ENCODE results near the gene MRGPRF. TPM values are rescaled to one million over a fixed set of nuclear protein-coding genes. Genes with fewer than 3 reads are reported as not detected.
A peak's percentile ranks its signal among the peaks of the same experiment; 100 is the strongest.

The MRGPRF gene
- total RNA-seq, 1 experiment from 2014 or later: 0.51 TPM

GRCh38 chr11:69053546-69054396 is 40.7 kb upstream of the MRGPRF start:
- H3K36me3 ChIP-seq: no peaks in the 10 kb centered on the region
- no peaks in the 10 kb centered on the region for H3K27me3 ChIP-seq
- peaks cover 11% of the 10 kb centered on the region for H3K4me1 ChIP-seq
- no peak overlapping the region for H3K4me3 ChIP-seq
- DNase-seq: no peak
- no peaks in the 10 kb centered on the region for H3K9me3 ChIP-seq (replicated peaks)
- no peak overlapping the region for H3K27ac ChIP-seq

- no peak for DNase-seq
- Histone ChIP-seq H3K36me3 (no peaks in the 10 kb centered on the region), H3K4me3 (no peak overlapping the region), H3K9me3 (replicated peaks) (no peaks in the 10 kb centered on the region), H3K4me1 (peaks cover 11% of the 10 kb centered on the region), H3K27me3 (no peaks in the 10 kb centered on the region), H3K27ac (no peak overlapping the region)
These were observed 40.1 kb upstream of the MRGPRF start for GRCh38 chr11:69053169-69053477.

GRCh38 chr11:69052343-69053168 is 39.5 kb upstream of the MRGPRF start:
- Histone ChIP-seq H3K27me3 (no peaks in the 10 kb centered on the region), H3K4me3 (no peak overlapping the region), H3K36me3 (no peaks in the 10 kb centered on the region), H3K27ac (no peak overlapping the region), H3K9me3 (replicated peaks) (no peaks in the 10 kb centered on the region), H3K4me1 (peaks cover 11% of the 10 kb centered on the region)
- DNase-seq: peak; percentile 51 to 66

GRCh38 chr11:69051381-69052342 is 38.6 kb upstream of the MRGPRF start:
- no peak for DNase-seq
- H3K4me1 ChIP-seq: peaks cover 11% of the 10 kb centered on the region
- H3K27me3 ChIP-seq: no peaks in the 10 kb centered on the region
- no peaks in the 10 kb centered on the region for H3K9me3 ChIP-seq (replicated peaks)
- no peak overlapping the region for H3K4me3 ChIP-seq
- no peak overlapping the region for H3K27ac ChIP-seq
- no peaks in the 10 kb centered on the region for H3K36me3 ChIP-seq

- Histone ChIP-seq H3K36me3 (no peaks in the 10 kb centered on the region), H3K4me3 (no peak overlapping the region), H3K9me3 (replicated peaks) (no peaks in the 10 kb centered on the region), H3K27me3 (no peaks in the 10 kb centered on the region), H3K27ac (no peak overlapping the region), H3K4me1 (peaks cover 11% of the 10 kb centered on the region)
- no peak for DNase-seq
These were observed 37.7 kb upstream of the MRGPRF start for GRCh38 chr11:69050592-69051380.

GRCh38 chr11:69049490-69049867 is 36.4 kb upstream of the MRGPRF start:
- H3K36me3 ChIP-seq: no peaks in the 10 kb centered on the region
- peak overlapping the region; percentile 39 for H3K27ac ChIP-seq
- peak in 1 of 2 experiments; percentile 23 for DNase-seq
- peaks cover 11% of the 10 kb centered on the region for H3K4me1 ChIP-seq
- peak overlapping the region; percentile 75 for H3K4me3 ChIP-seq
- no peaks in the 10 kb centered on the region for H3K27me3 ChIP-seq
- H3K9me3 ChIP-seq (replicated peaks): no peaks in the 10 kb centered on the region

GRCh38 chr11:69048694-69049489 is 35.8 kb upstream of the MRGPRF start, which contains the start of gene TPCN2:
Gene TPCN2, plus strand, starts transcription at chr11:69048932. Its CDS starts 66 bp downstream, at chr11:69048998.
- Histone ChIP-seq H3K4me3 (peak within 1 kb of the TSS; percentile 75), H3K27ac (peak within 1 kb of the TSS; percentile 39), H3K9me3 (replicated peaks) (no peaks in the 10 kb centered on the region), H3K36me3 (no peaks in the 10 kb centered on the region), H3K4me1 (peaks cover 11% of the 10 kb centered on the region), H3K27me3 (no peaks in the 10 kb centered on the region)
- peak; percentile 95 to 97 for DNase-seq

GRCh38 chr11:69048031-69048693 is 35.1 kb upstream of the MRGPRF start:
- Histone ChIP-seq H3K4me1 (peaks cover 11% of the 10 kb centered on the region), H3K9me3 (replicated peaks) (no peaks in the 10 kb centered on the region), H3K27ac (no peak overlapping the region), H3K4me3 (peak overlapping the region; percentile 75), H3K27me3 (no peaks in the 10 kb centered on the region), H3K36me3 (no peaks in the 10 kb centered on the region)
- peak in 1 of 2 experiments; percentile 20 for DNase-seq

GRCh38 chr11:69044111-69045013 is 31.3 kb upstream of the MRGPRF start:
- peak; percentile 45 to 54 for DNase-seq
- Histone ChIP-seq H3K4me1 (peaks cover 7% of the 10 kb centered on the region; the same call in 1 of the 2 replicates), H3K4me3 (no peak overlapping the region), H3K9me3 (replicated peaks) (no peaks in the 10 kb centered on the region), H3K36me3 (no peaks in the 10 kb centered on the region), H3K27ac (no peak overlapping the region), H3K27me3 (no peaks in the 10 kb centered on the region)

- no peak for DNase-seq
- no peaks in the 10 kb centered on the region for H3K27me3 ChIP-seq
- no peak overlapping the region for H3K27ac ChIP-seq
- H3K4me1 ChIP-seq: peaks cover 7% of the 10 kb centered on the region; the same call in 1 of the 2 replicates
- H3K36me3 ChIP-seq: no peaks in the 10 kb centered on the region
- no peak overlapping the region for H3K4me3 ChIP-seq
- H3K9me3 ChIP-seq (replicated peaks): no peaks in the 10 kb centered on the region
These were observed 28.5 kb upstream of the MRGPRF start for GRCh38 chr11:69041516-69041915.

- Histone ChIP-seq H3K27me3 (no peaks in the 10 kb centered on the region), H3K27ac (no peak overlapping the region), H3K4me3 (no peak overlapping the region), H3K4me1 (peaks cover 7% of the 10 kb centered on the region; the same call in 1 of the 2 replicates), H3K9me3 (replicated peaks) (no peaks in the 10 kb centered on the region), H3K36me3 (no peaks in the 10 kb centered on the region)
- DNase-seq: peak in 1 of 2 experiments; percentile 22
These were observed 27.7 kb upstream of the MRGPRF start for GRCh38 chr11:69040581-69041260.

Data from SJCRH30 (cell line).